Endothelial cell of umbilical vein (primary cell): ENCODE results near the gene NDUFB10. TPM values are rescaled to one million over a fixed set of nuclear protein-coding genes. Genes with fewer than 3 reads are reported as not detected.

Experiments used
- BruUV-seq: library from RNA; stranded (reverse); fragments of 400-500 nt; replicated peaks from 2 replicates; lab custom pipeline; 2021; lab: Mats Ljungman, UMichigan
- CTCF ChIA-PET: fragments of 300-600, 350-600 bp; sonication (Branson Sonifier 250); formaldehyde crosslinking; loops from one replicate; lab custom pipeline; 2021; ENCODE audit warnings: antibody characterized with exemption, inconsistent platforms; lab: Charles Lee
- POLR2A ChIA-PET: fragments of 300-600, 350-600 bp; sonication (Branson Sonifier 250); formaldehyde crosslinking; loops from one replicate; lab custom pipeline; 2021; ENCODE audit warnings: antibody characterized with exemption, inconsistent platforms; lab: Charles Lee
- DNase-seq: peaks from one replicate; pipeline ENCODE4 v3.0.0-alpha.2; 2011; ENCODE audit warnings: low read depth, low spot score
- FAIRE-seq: peaks from 2 replicates; lab custom pipeline; 2011; peaks lifted over from hg19 to GRCh38; lab: Jason Lieb, UNC
- H2AFZ ChIP-seq: 2 replicates; pipeline ENCODE4 v1.6.0; 2012; ENCODE audit warnings: low read depth, low read length, control low read depth, inconsistent platforms
- H3K27ac ChIP-seq: 2 replicates; pipeline ENCODE4 v1.5.1; 2011; ENCODE audit warnings: low read depth, mild to moderate bottlenecking, control low read depth, low read length, moderate library complexity; ENCODE audit not compliant: insufficient read depth
- H3K27me3 ChIP-seq, 2 experiments: 2 replicates each; pipeline versions ENCODE4 v1.6.0 to v1.6.1; 2011; ENCODE audit warnings: low read length in 2 of 2, mixed read lengths in 1 of 2; ENCODE audit not compliant: control insufficient read depth in 2 of 2, insufficient read depth in 2 of 2
- H3K36me3 ChIP-seq, 2 experiments: 2 replicates in 1 of 2; 3 replicates in 1 of 2; pipeline ENCODE4 v1.5.1; 2011; ENCODE audit warnings: low read length in 2 of 2, mild to moderate bottlenecking in 1 of 2, moderate library complexity in 1 of 2; ENCODE audit not compliant: control insufficient read depth in 2 of 2, insufficient read depth in 2 of 2; ENCODE audit errors: extremely low read depth in 1 of 2
- H3K4me1 ChIP-seq: 3 replicates; pipeline ENCODE4 v1.5.1; 2011; ENCODE audit warnings: mild to moderate bottlenecking, low read length; ENCODE audit not compliant: control insufficient read depth, insufficient read depth; ENCODE audit errors: extremely low read depth
- H3K4me2 ChIP-seq: 2 replicates; pipeline ENCODE4 v1.6.1; 2011; ENCODE audit warnings: low read length, control low read depth, mixed read lengths; ENCODE audit not compliant: insufficient read depth
- H3K4me3 ChIP-seq, 3 experiments: fragments of 200-600 bp in 1 of 3; sonication (generic), shearing (Covaris generic) in 1 of 3; replicated peaks in 1 of 3; 2 replicates each; pipeline ENCODE4 v1.5.1; 2011 to 2016; ENCODE audit warnings: control low read depth in 3 of 3, low read length in 3 of 3, mild to moderate bottlenecking in 2 of 3, inconsistent platforms in 1 of 3, low read depth in 1 of 3, moderate library complexity in 1 of 3; ENCODE audit not compliant: insufficient read depth in 1 of 3
- H3K79me2 ChIP-seq: 2 replicates; pipeline ENCODE4 v1.6.0; 2012; ENCODE audit warnings: low read length, inconsistent platforms; ENCODE audit not compliant: control insufficient read depth, insufficient read depth
- H3K9ac ChIP-seq: replicated peaks from 2 replicates; pipeline ENCODE3; 2011; ENCODE audit warnings: low read length, control low read depth; ENCODE audit not compliant: insufficient read depth; ENCODE audit errors: extremely low read depth
- H3K9me1 ChIP-seq: replicated peaks from 3 replicates; pipeline ENCODE4 v1.6.0; 2011; ENCODE audit warnings: mild to moderate bottlenecking, low read length; ENCODE audit not compliant: control insufficient read depth, insufficient read depth; ENCODE audit errors: extremely low read depth
- H3K9me3 ChIP-seq: replicated peaks from 2 replicates; pipeline ENCODE4 v1.5.1; 2012; ENCODE audit warnings: low read length, inconsistent platforms; ENCODE audit not compliant: control insufficient read depth, insufficient read depth
- H4K20me1 ChIP-seq: replicated peaks from 2 replicates; pipeline ENCODE3; 2011; ENCODE audit warnings: mild to moderate bottlenecking, low read length; ENCODE audit not compliant: control insufficient read depth, insufficient read depth; ENCODE audit errors: extremely low read depth
- CTCF ChIP-seq, 2 donors: IDR thresholded peaks; 1 replicate in 1 of 2; 2 replicates in 1 of 2; pipeline ENCODE4 v1.5.1; 2011; ENCODE audit warnings: low read length in 2 of 2, mild to moderate bottlenecking in 2 of 2, moderate library complexity in 2 of 2, control low read depth in 1 of 2, inconsistent platforms in 1 of 2, low read depth in 1 of 2; ENCODE audit not compliant: insufficient read depth in 1 of 2; ENCODE audit errors: extremely low read depth in 1 of 2
- EZH2 ChIP-seq: IDR thresholded peaks from 2 replicates; pipeline ENCODE4 v1.6.1; 2012; ENCODE audit warnings: borderline replicate concordance, low read depth, mild to moderate bottlenecking, moderate library complexity, low read length, inconsistent platforms; ENCODE audit not compliant: severe bottlenecking
- FOS ChIP-seq: IDR thresholded peaks from 2 replicates; pipeline ENCODE4 v1.6.1; 2011; ENCODE audit warnings: mild to moderate bottlenecking, low read length, moderate library complexity, borderline replicate concordance; ENCODE audit not compliant: insufficient read depth
- GATA2 ChIP-seq: IDR thresholded peaks from 2 replicates; pipeline ENCODE4 v1.7.0; 2011; ENCODE audit warnings: low read depth, mild to moderate bottlenecking, moderate library complexity, mixed read lengths, low read length; ENCODE audit not compliant: insufficient read length, insufficient read depth
- JUN ChIP-seq: IDR thresholded peaks from 2 replicates; pipeline ENCODE4 v1.6.1; 2011; ENCODE audit warnings: borderline replicate concordance, low read depth; ENCODE audit not compliant: insufficient read length, insufficient read depth
- MYC ChIP-seq: IDR thresholded peaks from one replicate; pipeline ENCODE4 v1.6.1; 2011; ENCODE audit warnings: mild to moderate bottlenecking, low read depth, low read length
- POLR2A ChIP-seq: IDR thresholded peaks from 2 replicates; pipeline ENCODE4 v1.6.1; 2012; ENCODE audit warnings: low read depth, mild to moderate bottlenecking, control low read depth, low read length
- POLR2AphosphoS5 ChIP-seq: IDR thresholded peaks from 2 replicates; pipeline ENCODE4 v1.6.1; 2012; ENCODE audit warnings: low read depth, mild to moderate bottlenecking, control low read depth, low read length, moderate library complexity; ENCODE audit not compliant: insufficient read depth
- dilution Hi-C: fragments of 300-500 bp; cut with MboI; formaldehyde crosslinking; loops from one replicate; pipeline ENCODE4 v1.15.0; 2019; ENCODE audit warnings: low sequenced_read_pairs; ENCODE audit not compliant: extremely low pct_ligation_motif_present
- intact Hi-C: fragments of 100-400 bp; cut with micrococcal nuclease; formaldehyde crosslinking; loops from one replicate; pipeline ENCODE4 v1.10.0; 2022
- polyA plus RNA-seq, 4 experiments: library from polyadenylated mRNA; depleted of rRNA in 3 of 4; stranded (reverse) in 3 of 4; unstranded in 1 of 4; fragments of >200 nt; gene quantifications; 2 replicates each; pipeline versions ENCODE4 v1.2.1 to v1.2.3, GENCODE V29; 2011 to 2012; ENCODE audit warnings: missing spikeins in 1 of 4
- total RNA-seq: library from RNA; stranded (reverse); gene quantifications from 2 replicates; pipeline ENCODE4 v1.2.3, GENCODE V29; 2021
- TF ChIP-seq, protein P1 (sequence below): IDR thresholded peaks from 2 replicates; pipeline ENCODE4 v1.6.1; 2011; ENCODE audit not compliant: insufficient read depth, insufficient read length

Gene NDUFB10
- total and polyA plus RNA-seq, 2 donors (not counting 3 experiments of a cell fraction or from before 2014, with no cell fraction given) = 124 to 167 TPM

GRCh38 chr16:1915732-1916639 lies 43.4 kb upstream of the NDUFB10 start:
- H3K4me3 ChIP-seq = no peak overlapping the region
- no peaks in the 10 kb centered on the region for H4K20me1 ChIP-seq
- no peaks in the 10 kb centered on the region for H3K79me2 ChIP-seq
- H3K9me3 ChIP-seq = no peaks in the 10 kb centered on the region
- DNase-seq (no peak), FAIRE-seq (no peak)
- intact Hi-C loops = loop anchor here (5.0 kb wide), 1 partner anchor 694 kb away; no protein-coding TSS in a partner anchor
- dilution Hi-C loops = no loop called here
- TF ChIP-seq CTCF (IDR thresholded peaks at IDR 0.05; ENCODE audit: extremely low read depth in 1 of 2, insufficient read depth in 1 of 2, low read depth in 1 of 2, low read length in 2 of 2) (no peak), POLR2A (no peak), POLR2AphosphoS5 (no peak), GATA2 (no peak), MYC (no peak), FOS (no peak), JUN (no peak), EZH2 (no peak)
- TF ChIP-seq, protein P1, sequence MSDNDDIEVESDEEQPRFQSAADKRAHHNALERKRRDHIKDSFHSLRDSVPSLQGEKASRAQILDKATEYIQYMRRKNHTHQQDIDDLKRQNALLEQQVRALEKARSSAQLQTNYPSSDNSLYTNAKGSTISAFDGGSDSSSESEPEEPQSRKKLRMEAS = no peak
- no TSS peak for BruUV-seq
- CTCF ChIA-PET = interaction anchor here (1.0 to 1.9 kb wide), 4 partner anchors 8 to 13 kb away, joined by 3 to 7 read pairs (median 4); no protein-coding TSS in a partner anchor
- H3K27me3 ChIP-seq = peaks cover 36 to 37% of the 10 kb centered on the region in 2 experiments
- no peak overlapping the region for H3K4me2 ChIP-seq
- POLR2A ChIA-PET = no interaction called here
- H3K9ac ChIP-seq = no peak overlapping the region
- no peaks in the 10 kb centered on the region for H3K36me3 ChIP-seq
- H3K9me1 ChIP-seq = no peaks in the 10 kb centered on the region
- no peak overlapping the region for H2AFZ ChIP-seq
- no peaks in the 10 kb centered on the region for H3K4me1 ChIP-seq
- no peak overlapping the region for H3K27ac ChIP-seq
